Mucosa of descending colon (tissue), 3 donors: Measurements from ENCODE around the gene TPST1. TPM values are rescaled to one million over a fixed set of nuclear protein-coding genes. Genes with fewer than 3 reads are reported as not detected.
"Not testable (repeated sequence)": the region's sequence is repeated elsewhere in the genome, so short reads cannot be mapped to it uniquely, and the experiment has no call there.

Experiments
- ATAC-seq: fragments of 200-7000 bp; cut with Tn5 transposase; one replicate; pipeline ENCODE4 v1.9.1; 2020; ENCODE audit warnings: mild to moderate bottlenecking, moderate library complexity
- DNase-seq, 3 donors: peaks; one replicate each; pipeline ENCODE4 v3.0.0-alpha.2; 2020
- H3K36me3 ChIP-seq: fragments of 200-600 bp; one replicate; pipeline ENCODE4 v1.8.0; 2021; ENCODE audit warnings: low read depth, mild to moderate bottlenecking
- H3K4me1 ChIP-seq: fragments of 200-600 bp; one replicate; pipeline ENCODE4 v1.8.0; 2021; ENCODE audit warnings: low read depth, mild to moderate bottlenecking
- H3K4me3 ChIP-seq: fragments of 200-600 bp; one replicate; pipeline ENCODE4 v1.8.0; 2021; ENCODE audit warnings: mild to moderate bottlenecking
- H3K9me3 ChIP-seq: fragments of 200-600 bp; one replicate; pipeline ENCODE4 v1.8.0; 2021; ENCODE audit warnings: mild to moderate bottlenecking
- intact Hi-C, 2 donors: fragments of 100-400 bp; cut with DNase I in 1 of 2; cut with micrococcal nuclease in 1 of 2; formaldehyde crosslinking; loops; one replicate each; pipeline versions ENCODE4 v1.11.0 to v1.11.1; 2022; cut with DNase I, micrococcal nuclease
- total RNA-seq, 3 donors: library from RNA; stranded (reverse); fragmentation: NEBNext Ultra II Directional in 2 of 3; extraction: Animal tissue kit (Norgen Biotek cat#: 25700) in 2 of 3; gene quantifications; one replicate each; pipeline versions ENCODE4 v1.2.1 to v1.2.4, GENCODE V29; 2021 to 2023
- TF ChIP-seq, protein P1 (sequence below): fragments of 200-600 bp; IDR thresholded peaks from one replicate; pipeline ENCODE4 v1.8.0; 2022; ENCODE audit warnings: antibody characterized with exemption, mild to moderate bottlenecking
- donor health status: DM: no; HTN: no; CAD: no; lungs with moderate emphysema.
- donor health status: DM: no; HTN: no; CAD: no.
- donor health status: DM: no; HTN: yes; CAD: no.

Gene TPST1
- total RNA-seq, 3 donors from 2014 or later = 3.5 to 15.0 (median 8.5) TPM

DNA sequence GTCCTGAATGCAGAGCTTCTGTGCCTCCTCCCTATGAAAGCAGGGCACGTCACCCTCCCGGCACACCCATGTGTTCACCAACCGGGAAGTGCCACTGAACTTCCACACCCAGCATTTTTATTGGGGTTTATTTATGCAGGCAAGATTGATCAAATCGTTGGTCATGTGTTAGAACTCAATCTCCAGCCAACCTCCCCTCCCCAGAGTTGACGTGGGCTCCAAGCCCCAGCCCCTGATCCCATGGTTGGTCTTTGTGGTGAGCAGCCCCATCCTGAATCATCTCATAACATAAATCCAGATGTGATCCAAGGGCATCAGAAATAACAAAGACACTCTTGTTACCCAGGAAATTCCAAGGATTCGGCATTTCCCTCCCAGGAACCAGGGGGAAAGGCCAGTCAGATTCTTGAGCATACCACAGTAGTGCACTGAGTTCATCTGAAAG, 151.2 kb downstream of the TPST1 start:
- H3K36me3 ChIP-seq = no peaks in the 10 kb centered on the region
- DNase-seq (peak in 2 of 3 donors; percentile 37 to 56), ATAC-seq (peak; percentile 84)
- H3K4me1 ChIP-seq = peaks cover 12% of the 10 kb centered on the region
- intact Hi-C loops = no loop called here
- no peak overlapping the region for H3K4me3 ChIP-seq
- H3K9me3 ChIP-seq = no peaks in the 10 kb centered on the region
- TF ChIP-seq, protein P1, sequence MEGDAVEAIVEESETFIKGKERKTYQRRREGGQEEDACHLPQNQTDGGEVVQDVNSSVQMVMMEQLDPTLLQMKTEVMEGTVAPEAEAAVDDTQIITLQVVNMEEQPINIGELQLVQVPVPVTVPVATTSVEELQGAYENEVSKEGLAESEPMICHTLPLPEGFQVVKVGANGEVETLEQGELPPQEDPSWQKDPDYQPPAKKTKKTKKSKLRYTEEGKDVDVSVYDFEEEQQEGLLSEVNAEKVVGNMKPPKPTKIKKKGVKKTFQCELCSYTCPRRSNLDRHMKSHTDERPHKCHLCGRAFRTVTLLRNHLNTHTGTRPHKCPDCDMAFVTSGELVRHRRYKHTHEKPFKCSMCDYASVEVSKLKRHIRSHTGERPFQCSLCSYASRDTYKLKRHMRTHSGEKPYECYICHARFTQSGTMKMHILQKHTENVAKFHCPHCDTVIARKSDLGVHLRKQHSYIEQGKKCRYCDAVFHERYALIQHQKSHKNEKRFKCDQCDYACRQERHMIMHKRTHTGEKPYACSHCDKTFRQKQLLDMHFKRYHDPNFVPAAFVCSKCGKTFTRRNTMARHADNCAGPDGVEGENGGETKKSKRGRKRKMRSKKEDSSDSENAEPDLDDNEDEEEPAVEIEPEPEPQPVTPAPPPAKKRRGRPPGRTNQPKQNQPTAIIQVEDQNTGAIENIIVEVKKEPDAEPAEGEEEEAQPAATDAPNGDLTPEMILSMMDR = no peak

DNA sequence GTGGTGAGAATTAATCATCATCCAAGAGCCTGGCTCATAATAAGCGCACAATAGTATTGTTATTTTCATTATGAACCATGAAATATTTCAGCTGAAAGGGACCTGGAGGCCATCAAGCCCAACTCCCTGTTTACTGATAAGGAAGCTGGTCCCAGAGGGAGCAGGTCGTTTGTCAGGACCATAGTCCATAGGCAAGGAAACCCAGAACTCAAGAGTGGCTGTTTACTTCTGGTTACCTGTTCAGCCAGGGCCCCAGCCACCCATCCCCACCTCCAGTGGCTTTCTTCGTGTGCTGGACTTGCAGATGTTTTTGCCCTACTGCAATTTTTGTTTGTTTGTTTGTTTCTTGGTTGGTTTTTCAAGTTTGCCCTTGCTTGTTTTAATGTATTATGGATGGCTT, 152.0 kb downstream of the TPST1 start:
- TF ChIP-seq, protein P1 = no peak
- ATAC-seq = peak; percentile 55
- H3K36me3 ChIP-seq = no peaks in the 10 kb centered on the region
- H3K4me3 ChIP-seq = no peak overlapping the region
- peaks cover 12% of the 10 kb centered on the region for H3K4me1 ChIP-seq
- peak in 1 of 3 donors; percentile 6 for DNase-seq
- H3K9me3 ChIP-seq = no peaks in the 10 kb centered on the region
- intact Hi-C loops = no loop called here

DNA sequence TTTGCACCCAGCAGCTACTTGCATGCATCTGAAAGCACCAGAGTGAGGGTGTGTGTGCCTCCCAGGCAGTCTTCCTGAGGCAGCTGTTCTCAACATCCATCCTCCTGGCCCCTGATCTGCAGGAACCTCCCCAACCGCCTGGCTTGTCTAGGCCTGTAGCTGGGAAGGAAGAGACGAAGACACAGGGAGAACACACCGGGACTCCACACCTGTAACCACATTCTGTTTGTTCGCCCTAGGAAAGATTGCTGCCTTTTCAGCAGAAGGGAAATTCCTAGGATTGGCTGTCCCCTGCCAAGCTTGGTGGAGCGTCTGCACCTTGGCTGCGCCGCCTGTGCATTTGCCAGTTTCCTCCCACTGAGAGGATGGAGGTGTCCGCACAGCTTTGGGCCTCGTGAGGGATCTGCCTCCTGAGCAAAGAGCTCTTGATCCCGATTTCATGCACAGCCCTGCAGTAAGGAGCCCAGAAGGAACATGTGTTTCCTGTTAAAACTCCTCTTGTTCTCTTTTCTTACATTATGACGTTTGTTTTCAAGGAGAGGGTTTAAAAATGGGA, 154.6 kb downstream of the TPST1 start:
- no peak for DNase-seq
- intact Hi-C loops = no loop called here
- Histone ChIP-seq H3K4me3 (no peak overlapping the region), H3K36me3 (no peaks in the 10 kb centered on the region), H3K4me1 (peaks cover 12% of the 10 kb centered on the region), H3K9me3 (no peaks in the 10 kb centered on the region)
- no peak for ATAC-seq
- TF ChIP-seq, protein P1 = no peak

DNA sequence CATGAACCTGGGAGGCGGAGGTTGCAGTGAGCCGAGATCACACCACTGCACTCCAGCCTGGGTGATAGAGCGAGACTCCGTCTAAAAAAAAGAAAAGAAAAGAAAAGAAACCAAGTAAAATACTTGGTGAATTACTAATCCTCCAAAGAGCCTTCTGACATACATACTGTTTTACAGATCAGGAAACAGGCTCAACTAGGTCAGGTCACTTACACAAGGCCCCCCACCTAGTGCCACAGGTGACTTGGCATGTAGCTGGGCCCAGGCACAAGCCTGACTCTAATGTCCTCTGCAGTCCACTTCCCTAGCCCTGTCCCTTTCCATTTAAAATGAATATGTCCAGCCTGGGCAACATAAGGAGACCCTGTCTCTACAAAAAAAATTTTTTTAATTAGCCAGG, 157.0 kb downstream of the TPST1 start:
- Histone ChIP-seq H3K36me3 (no peaks in the 10 kb centered on the region), H3K4me3 (no peak overlapping the region), H3K9me3 (no peaks in the 10 kb centered on the region), H3K4me1 (no peaks in the 10 kb centered on the region)
- TF ChIP-seq, protein P1 = no peak
- DNase-seq (no peak), ATAC-seq (no peak)
- intact Hi-C loops = no loop called here

DNA sequence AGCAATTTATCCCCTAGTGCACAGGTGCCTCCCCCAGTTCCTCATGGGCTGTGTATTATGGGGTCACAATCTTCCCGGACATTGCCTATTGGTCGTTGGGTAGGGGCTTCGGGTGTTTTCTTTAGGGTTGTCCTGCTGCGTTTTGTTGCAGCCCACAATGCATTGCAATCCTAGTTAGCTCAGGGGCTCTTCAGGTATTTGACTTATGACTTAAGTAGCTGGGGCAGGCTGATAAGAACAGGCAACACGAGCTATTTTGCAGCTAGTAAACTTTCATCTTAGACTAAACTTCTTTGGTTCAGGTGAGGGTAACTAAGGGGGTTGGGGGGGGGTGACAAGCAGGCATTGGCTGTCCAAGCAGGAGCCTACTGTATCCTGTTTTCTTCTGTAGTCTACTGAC, 158.5 kb downstream of the TPST1 start:
- Histone ChIP-seq H3K4me1 (no peaks in the 10 kb centered on the region), H3K9me3 (no peaks in the 10 kb centered on the region), H3K4me3 (no peak overlapping the region), H3K36me3 (no peaks in the 10 kb centered on the region)
- ATAC-seq (no peak), DNase-seq (no peak)
- intact Hi-C loops = no loop called here
- TF ChIP-seq, protein P1 = no peak

DNA sequence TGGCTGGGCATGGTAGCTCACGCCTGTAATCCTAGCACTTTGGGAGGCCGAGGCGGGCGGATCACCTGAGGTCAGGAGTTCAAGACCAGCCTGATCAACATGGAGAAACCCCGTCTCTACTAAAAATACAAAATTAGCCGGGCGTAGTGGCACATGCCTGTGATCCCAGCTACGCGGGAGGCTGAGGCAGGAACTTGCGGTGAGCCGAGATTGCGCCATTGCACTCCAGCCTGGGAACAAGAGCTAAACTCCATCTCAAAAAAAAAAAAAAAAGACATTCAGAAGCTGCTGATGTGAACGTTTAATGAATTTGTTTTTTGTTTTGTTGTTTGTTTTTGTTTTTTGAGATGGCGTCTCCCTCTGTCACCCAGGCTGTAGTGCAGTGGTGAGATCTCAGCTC, 159.9 kb downstream of the TPST1 start:
- H3K9me3 ChIP-seq, DNase-seq, H3K4me3 ChIP-seq, H3K36me3 ChIP-seq, intact Hi-C loops, ATAC-seq, H3K4me1 ChIP-seq: not testable (repeated sequence)
